Kidney (tissue), 14 donors: Measurements from ENCODE around the gene SERPINA4. TPM values are rescaled to one million over a fixed set of nuclear protein-coding genes. Genes with fewer than 3 reads are reported as not detected.

Experiments
- DNase-seq, 5 donors: peaks; one replicate each; pipeline ENCODE4 v3.0.0-alpha.2; 2013 to 2020
- FAIRE-seq: peaks from 2 replicates; lab custom pipeline; 2012; peaks lifted over from hg19 to GRCh38; lab: Jason Lieb, UNC
- H3K27ac ChIP-seq, 2 donors: one replicate each; pipeline ENCODE4 v1.7.0; 2013; ENCODE audit warnings: low read depth in 2 of 2, low read length in 2 of 2, inconsistent platforms in 1 of 2
- H3K27me3 ChIP-seq: one replicate; pipeline ENCODE4 v1.7.1; 2013; ENCODE audit warnings: low read length, inconsistent platforms; ENCODE audit not compliant: control insufficient read depth, insufficient read depth
- H3K36me3 ChIP-seq, 3 donors: one replicate each; pipeline versions ENCODE4 v1.7.0 to v1.7.1; 2013; ENCODE audit warnings: low read length in 3 of 3, control low read depth in 1 of 3, inconsistent platforms in 1 of 3; ENCODE audit not compliant: insufficient read depth in 3 of 3, control insufficient read depth in 2 of 3
- H3K4me1 ChIP-seq, 3 donors: one replicate each; pipeline versions ENCODE4 v1.7.0 to v1.7.1; 2013; ENCODE audit warnings: low read length in 3 of 3, inconsistent platforms in 1 of 3, low read depth in 1 of 3; ENCODE audit not compliant: control insufficient read depth in 2 of 3, insufficient read depth in 2 of 3
- H3K4me3 ChIP-seq, 3 donors: one replicate each; pipeline versions ENCODE4 v1.7.0 to v1.8.1; 2013; ENCODE audit warnings: low read length in 3 of 3, control low read depth in 1 of 3, inconsistent platforms in 1 of 3
- H3K9ac ChIP-seq, 3 donors: one replicate each; pipeline versions ENCODE4 v1.7.0 to v1.7.1; 2013; ENCODE audit warnings: low read length in 3 of 3, control low read depth in 1 of 3, inconsistent platforms in 1 of 3
- H3K9me3 ChIP-seq, 3 donors: one replicate each; pipeline versions ENCODE4 v1.7.0 to v1.7.1; 2013; ENCODE audit warnings: low read length in 3 of 3, control low read depth in 1 of 3, inconsistent platforms in 1 of 3; ENCODE audit not compliant: control insufficient read depth in 2 of 3, insufficient read depth in 1 of 3
- intact Hi-C: fragments of 100-400 bp; cut with DNase I; formaldehyde crosslinking; loops from one replicate; pipeline ENCODE4 v1.11.1; 2022
- polyA plus RNA-seq: library from polyadenylated mRNA; stranded (reverse); fragments of 350-450 nt; fragmentation: Illumina TruSeq; extraction: RNeasy Lipid Tissue Mini Kit (QIAGEN cat#74804); gene quantifications from one replicate; pipeline ENCODE4 v1.2.3, GENCODE V29; 2014; ENCODE audit warnings: low read depth, low replicate concordance; ENCODE audit not compliant: insufficient read depth
- total RNA-seq: library from RNA; stranded (reverse); fragmentation: NEBNext Ultra II Directional; extraction: Animal tissue kit (Norgen Biotek cat#: 25700); gene quantifications from one replicate; pipeline ENCODE4 v1.2.1, GENCODE V29; 2021
- TF ChIP-seq, protein P1 (sequence below): IDR thresholded peaks from 3 replicates; pipeline ENCODE4 v1.5.1; 2012; ENCODE audit warnings: mild to moderate bottlenecking, moderate library complexity, borderline replicate concordance; ENCODE audit not compliant: insufficient read depth; ENCODE audit errors: extremely low read depth
- donor health status: control.
- donor health status: control.
- donor health status: control.
- donor health status: control.
- donor health status: control.
- donor health status: DM: yes; HTN: yes; CAD: no.
- donor health status: Normal renal cell carcinoma (clear cell type).

The SERPINA4 gene
- total and polyA plus RNA-seq, 2 donors from 2014 or later: 6.1 to 28.3 TPM

- Histone ChIP-seq H3K27ac (peak overlapping the region; percentile 36 to 44), H3K9ac (peak overlapping the region in 1 of 3 donors; percentile 47), H3K4me3 (peak overlapping the region in 1 of 3 donors; percentile 58), H3K4me1 (peaks cover 0 to 8% (median 5%) of the 10 kb centered on the region in 3 donors), H3K27me3 (no peaks in the 10 kb centered on the region), H3K9me3 (no peaks in the 10 kb centered on the region), H3K36me3 (no peaks in the 10 kb centered on the region)
- TF ChIP-seq, protein P1, sequence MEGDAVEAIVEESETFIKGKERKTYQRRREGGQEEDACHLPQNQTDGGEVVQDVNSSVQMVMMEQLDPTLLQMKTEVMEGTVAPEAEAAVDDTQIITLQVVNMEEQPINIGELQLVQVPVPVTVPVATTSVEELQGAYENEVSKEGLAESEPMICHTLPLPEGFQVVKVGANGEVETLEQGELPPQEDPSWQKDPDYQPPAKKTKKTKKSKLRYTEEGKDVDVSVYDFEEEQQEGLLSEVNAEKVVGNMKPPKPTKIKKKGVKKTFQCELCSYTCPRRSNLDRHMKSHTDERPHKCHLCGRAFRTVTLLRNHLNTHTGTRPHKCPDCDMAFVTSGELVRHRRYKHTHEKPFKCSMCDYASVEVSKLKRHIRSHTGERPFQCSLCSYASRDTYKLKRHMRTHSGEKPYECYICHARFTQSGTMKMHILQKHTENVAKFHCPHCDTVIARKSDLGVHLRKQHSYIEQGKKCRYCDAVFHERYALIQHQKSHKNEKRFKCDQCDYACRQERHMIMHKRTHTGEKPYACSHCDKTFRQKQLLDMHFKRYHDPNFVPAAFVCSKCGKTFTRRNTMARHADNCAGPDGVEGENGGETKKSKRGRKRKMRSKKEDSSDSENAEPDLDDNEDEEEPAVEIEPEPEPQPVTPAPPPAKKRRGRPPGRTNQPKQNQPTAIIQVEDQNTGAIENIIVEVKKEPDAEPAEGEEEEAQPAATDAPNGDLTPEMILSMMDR: no peak
- DNase-seq: no peak
- FAIRE-seq: no peak
- intact Hi-C loops: no loop called here
These were observed 21.6 kb downstream of the SERPINA4 start for GRCh38 chr14:94582851-94583250.

DNA sequence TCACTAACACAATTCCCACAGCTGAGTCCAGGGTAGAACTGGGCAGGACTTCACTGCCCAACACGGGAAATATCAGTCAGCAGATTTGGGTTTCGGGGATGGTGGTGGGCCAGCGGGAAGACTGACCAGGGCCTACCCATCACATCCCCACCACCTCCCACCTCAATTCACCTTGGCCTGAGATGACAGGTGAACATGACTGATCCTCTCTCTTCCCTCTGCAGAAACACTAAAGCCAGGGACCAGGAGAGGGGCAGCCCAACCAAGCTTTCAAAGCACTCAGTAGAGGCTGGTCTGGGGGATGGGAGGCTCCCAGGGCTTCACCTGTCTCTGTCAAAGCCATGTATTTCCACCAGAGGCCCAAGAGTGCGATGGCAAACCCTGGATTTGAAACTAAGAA lies 22.3 kb downstream of the SERPINA4 start:
- TF ChIP-seq, protein P1: no peak
- Histone ChIP-seq H3K4me3 (peak overlapping the region in 1 of 3 donors; percentile 26), H3K36me3 (no peaks in the 10 kb centered on the region), H3K27ac (peak overlapping the region in 1 of 2 donors; percentile 44), H3K27me3 (no peaks in the 10 kb centered on the region), H3K9me3 (no peaks in the 10 kb centered on the region), H3K4me1 (peaks cover 0 to 8% (median 5%) of the 10 kb centered on the region in 3 donors), H3K9ac (no peak overlapping the region)
- FAIRE-seq (no peak), DNase-seq (no peak)
- intact Hi-C loops: no loop called here

DNA sequence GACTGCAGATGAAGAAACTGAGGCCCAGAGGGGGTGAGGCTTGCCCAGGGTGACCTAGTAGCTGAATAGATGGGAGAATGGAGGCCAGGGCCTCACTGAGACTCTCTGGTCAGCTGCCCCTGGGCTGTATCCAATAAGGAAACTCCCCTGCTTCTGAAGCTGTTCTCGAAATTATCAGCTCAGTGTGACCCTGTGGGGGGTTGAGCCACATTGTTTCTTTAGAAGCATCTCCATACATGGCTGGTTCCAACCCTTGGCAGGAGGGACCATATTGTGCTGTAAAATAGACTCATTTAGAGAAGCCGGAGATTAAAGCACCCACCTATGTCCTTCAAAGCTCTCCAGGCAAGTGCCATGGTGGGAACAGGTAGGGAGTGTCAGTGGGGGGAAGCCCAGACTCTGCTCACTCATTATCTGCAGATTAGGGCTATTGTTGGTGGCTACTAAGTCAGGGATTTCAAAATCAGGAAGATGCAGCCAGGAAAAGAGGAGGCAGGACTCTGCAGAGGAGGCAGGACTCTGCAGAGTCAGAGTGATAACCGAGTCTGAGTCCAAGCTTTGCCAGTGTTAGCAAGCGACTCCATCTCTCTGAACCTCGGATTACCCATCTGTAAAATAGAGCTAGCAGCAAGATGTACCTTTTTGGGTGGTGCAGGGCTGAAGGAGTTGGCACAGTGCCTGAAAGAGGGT lies 23.5 kb downstream of the SERPINA4 start:
- TF ChIP-seq, protein P1: no peak
- Histone ChIP-seq H3K9ac (peak overlapping the region in 1 of 3 donors; percentile 8), H3K9me3 (no peaks in the 10 kb centered on the region), H3K36me3 (no peaks in the 10 kb centered on the region), H3K4me1 (peaks cover 0 to 8% (median 5%) of the 10 kb centered on the region in 3 donors), H3K27ac (no peak overlapping the region), H3K4me3 (peak overlapping the region in 1 of 3 donors; percentile 7), H3K27me3 (no peaks in the 10 kb centered on the region)
- intact Hi-C loops: no loop called here
- DNase-seq: no peak
- FAIRE-seq: no peak
